ENCODE data around the gene EP400. TPM values are rescaled to one million over a fixed set of nuclear protein-coding genes. Genes with fewer than 3 reads are reported as not detected.

The EP400 gene
- total and polyA plus RNA-seq, 9 of the 15 experiments (the other 6 are each of a cell fraction or from before 2014, with no cell fraction given) = 4.5 to 58.0 (median 7.0) TPM

- TF ChIP-seq, protein P1, sequence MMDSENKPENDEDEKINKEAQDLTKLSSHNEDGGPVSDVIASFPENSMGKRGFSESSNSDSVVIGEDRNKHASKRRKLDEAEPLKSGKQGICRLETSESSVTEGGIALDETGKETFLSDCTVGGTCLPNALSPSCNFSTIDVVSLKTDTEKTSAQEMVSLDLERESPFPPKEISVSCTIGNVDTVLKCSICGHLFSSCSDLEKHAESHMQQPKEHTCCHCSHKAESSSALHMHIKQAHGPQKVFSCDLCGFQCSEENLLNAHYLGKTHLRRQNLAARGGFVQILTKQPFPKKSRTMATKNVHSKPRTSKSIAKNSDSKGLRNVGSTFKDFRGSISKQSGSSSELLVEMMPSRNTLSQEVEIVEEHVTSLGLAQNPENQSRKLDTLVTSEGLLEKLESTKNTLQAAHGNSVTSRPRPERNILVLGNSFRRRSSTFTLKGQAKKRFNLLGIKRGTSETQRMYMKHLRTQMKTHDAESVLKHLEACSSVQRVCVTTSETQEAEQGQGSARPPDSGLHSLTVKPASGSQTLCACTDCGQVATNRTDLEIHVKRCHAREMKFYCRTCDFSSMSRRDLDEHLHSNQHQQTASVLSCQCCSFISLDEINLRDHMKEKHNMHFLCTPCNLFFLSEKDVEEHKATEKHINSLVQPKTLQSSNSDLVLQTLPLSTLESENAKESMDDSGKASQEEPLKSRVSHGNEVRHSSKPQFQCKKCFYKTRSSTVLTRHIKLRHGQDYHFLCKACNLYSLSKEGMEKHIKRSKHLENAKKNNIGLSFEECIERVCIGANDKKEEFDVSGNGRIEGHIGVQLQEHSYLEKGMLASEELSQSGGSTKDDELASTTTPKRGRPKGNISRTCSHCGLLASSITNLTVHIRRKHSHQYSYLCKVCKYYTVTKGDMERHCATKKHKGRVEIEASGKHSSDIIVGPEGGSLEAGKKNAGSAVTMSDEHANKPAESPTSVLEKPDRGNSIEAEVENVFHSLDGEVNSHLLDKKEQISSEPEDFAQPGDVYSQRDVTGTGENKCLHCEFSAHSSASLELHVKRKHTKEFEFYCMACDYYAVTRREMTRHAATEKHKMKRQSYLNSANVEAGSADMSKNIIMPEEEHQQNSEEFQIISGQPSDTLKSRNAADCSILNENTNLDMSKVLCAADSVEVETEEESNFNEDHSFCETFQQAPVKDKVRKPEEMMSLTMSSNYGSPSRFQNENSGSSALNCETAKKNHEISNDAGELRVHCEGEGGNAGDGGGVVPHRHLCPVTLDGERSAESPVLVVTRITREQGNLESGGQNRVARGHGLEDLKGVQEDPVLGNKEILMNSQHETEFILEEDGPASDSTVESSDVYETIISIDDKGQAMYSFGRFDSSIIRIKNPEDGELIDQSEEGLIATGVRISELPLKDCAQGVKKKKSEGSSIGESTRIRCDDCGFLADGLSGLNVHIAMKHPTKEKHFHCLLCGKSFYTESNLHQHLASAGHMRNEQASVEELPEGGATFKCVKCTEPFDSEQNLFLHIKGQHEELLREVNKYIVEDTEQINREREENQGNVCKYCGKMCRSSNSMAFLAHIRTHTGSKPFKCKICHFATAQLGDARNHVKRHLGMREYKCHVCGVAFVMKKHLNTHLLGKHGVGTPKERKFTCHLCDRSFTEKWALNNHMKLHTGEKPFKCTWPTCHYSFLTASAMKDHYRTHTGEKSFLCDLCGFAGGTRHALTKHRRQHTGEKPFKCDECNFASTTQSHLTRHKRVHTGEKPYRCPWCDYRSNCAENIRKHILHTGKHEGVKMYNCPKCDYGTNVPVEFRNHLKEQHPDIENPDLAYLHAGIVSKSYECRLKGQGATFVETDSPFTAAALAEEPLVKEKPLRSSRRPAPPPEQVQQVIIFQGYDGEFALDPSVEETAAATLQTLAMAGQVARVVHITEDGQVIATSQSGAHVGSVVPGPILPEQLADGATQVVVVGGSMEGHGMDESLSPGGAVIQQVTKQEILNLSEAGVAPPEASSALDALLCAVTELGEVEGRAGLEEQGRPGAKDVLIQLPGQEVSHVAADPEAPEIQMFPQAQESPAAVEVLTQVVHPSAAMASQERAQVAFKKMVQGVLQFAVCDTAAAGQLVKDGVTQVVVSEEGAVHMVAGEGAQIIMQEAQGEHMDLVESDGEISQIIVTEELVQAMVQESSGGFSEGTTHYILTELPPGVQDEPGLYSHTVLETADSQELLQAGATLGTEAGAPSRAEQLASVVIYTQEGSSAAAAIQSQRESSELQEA (IDR thresholded peaks at IDR 0.05; ENCODE audit: low read depth) = no peak
- TF ChIP-seq HNRNPH1 (optimal IDR thresholded peaks at IDR 0.05; ENCODE audit: low read depth, low read length) = no peak
- no peak for TF ChIP-seq VEZF1 (CRISPR knock-in tag; IDR thresholded peaks at IDR 0.05)
Measured at GRCh38 chr12:132066345-132066685, 116.6 kb downstream of the EP400 start (continued).
